Endothelial cell of coronary artery (primary cell): ENCODE data around the gene GARIN6. TPM values are rescaled to one million over a fixed set of nuclear protein-coding genes. Genes with fewer than 3 reads are reported as not detected.

Source experiments
- total RNA-seq: library from RNA; depleted of rRNA; stranded (reverse); fragments of >200 nt; gene quantifications from 2 replicates; pipeline ENCODE4 v1.2.3, GENCODE V29; 2014

GARIN6 gene
- total RNA-seq = not detected in 2 replicates

DNA sequence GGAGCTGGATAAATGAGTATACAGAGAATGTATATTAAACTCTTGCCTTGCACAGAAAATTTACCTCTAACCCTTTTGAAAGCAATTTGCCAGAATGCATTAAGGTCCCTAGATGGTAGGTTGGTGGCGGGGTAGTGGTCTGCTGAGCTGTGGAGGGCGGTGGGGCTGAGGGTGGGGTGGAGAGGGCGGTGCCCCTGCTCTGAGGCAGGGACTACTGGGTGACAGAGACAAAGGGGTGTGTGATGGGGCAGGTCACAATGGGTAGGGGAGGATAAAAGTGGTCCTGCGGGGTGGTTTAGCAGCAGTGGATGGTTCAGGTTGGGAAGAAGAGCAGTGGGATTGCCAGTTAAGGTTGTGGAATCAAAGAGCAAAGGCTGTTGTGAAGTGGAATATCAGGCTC, at the start of gene GARIN6:
Gene GARIN6, plus strand, starts transcription at position 301 of the 400 bp plus-strand sequence. CDS start 422 bp downstream, outside the sequence.

